ENCODE data around the gene PARP1.
"Not testable (repeated sequence)": the region's sequence is repeated elsewhere in the genome, so short reads cannot be mapped to it uniquely, and the experiment has no call there.

Gene PARP1

GRCh38 chr1:226351709-226352108 lies 56.2 kb downstream of the PARP1 start:
- DNase-seq (ENCODE audit: low spot score), result no peak

GRCh38 chr1:226350519-226350865 lies 57.4 kb downstream of the PARP1 start:
- DNase-seq (ENCODE audit: low spot score), result no peak

- no peak for DNase-seq (ENCODE audit: low spot score)
Measured at GRCh38 chr1:226349801-226350518, 57.9 kb downstream of the PARP1 start.

- no peak for DNase-seq (ENCODE audit: low spot score)
Measured at GRCh38 chr1:226349081-226349480, 58.8 kb downstream of the PARP1 start.

- no peak for DNase-seq (ENCODE audit: low spot score)
Measured at GRCh38 chr1:226344441-226345259, 63.2 kb downstream of the PARP1 start.

- DNase-seq (ENCODE audit: low spot score), result no peak
Measured at GRCh38 chr1:226342656-226343055, 65.2 kb downstream of the PARP1 start.

- not testable (repeated sequence) for DNase-seq (ENCODE audit: low spot score)
Measured at GRCh38 chr1:226340111-226340510, 67.8 kb downstream of the PARP1 start.

- no peak for DNase-seq (ENCODE audit: low spot score)
Measured at GRCh38 chr1:226337276-226337875, 70.5 kb downstream of the PARP1 start.

- DNase-seq (ENCODE audit: low spot score), result no peak
Measured at GRCh38 chr1:226335661-226336060, 72.2 kb downstream of the PARP1 start.

GRCh38 chr1:226332947-226333346 lies 74.9 kb downstream of the PARP1 start:
- no peak for DNase-seq (ENCODE audit: low spot score)

GRCh38 chr1:226329237-226329636 lies 78.7 kb downstream of the PARP1 start:
- DNase-seq (ENCODE audit: low spot score), result no peak

GRCh38 chr1:226327761-226328162 lies 80.1 kb downstream of the PARP1 start:
- DNase-seq (ENCODE audit: low spot score), result no peak

- no peak for DNase-seq (ENCODE audit: low spot score)
Measured at GRCh38 chr1:226325178-226325577, 82.7 kb downstream of the PARP1 start.

GRCh38 chr1:226324479-226324878 lies 83.4 kb downstream of the PARP1 start:
- no peak for DNase-seq (ENCODE audit: low spot score)

GRCh38 chr1:226322986-226323385 lies 84.9 kb downstream of the PARP1 start:
- no peak for DNase-seq (ENCODE audit: low spot score)

GRCh38 chr1:226320930-226321329 lies 87.0 kb downstream of the PARP1 start:
- no peak for DNase-seq (ENCODE audit: low spot score)

- no peak for DNase-seq (ENCODE audit: low spot score)
Measured at GRCh38 chr1:226318471-226318870, 89.4 kb downstream of the PARP1 start.

GRCh38 chr1:226314055-226314454 lies 93.8 kb downstream of the PARP1 start:
- no peak for DNase-seq (ENCODE audit: low spot score)

- no peak for DNase-seq (ENCODE audit: low spot score)
Measured at GRCh38 chr1:226312065-226312464, 95.8 kb downstream of the PARP1 start.

- no peak for DNase-seq (ENCODE audit: low spot score)
Measured at GRCh38 chr1:226311376-226311775, 96.5 kb downstream of the PARP1 start.

Measured in AG20443 (cell line).